ENCODE results near the gene PM20D1.
A peak's percentile ranks its signal among the peaks of the same experiment; 100 is the strongest.
"Not testable (repeated sequence)": the region's sequence is repeated elsewhere in the genome, so short reads cannot be mapped to it uniquely, and the experiment has no call there.

The PM20D1 gene

GRCh38 chr1:205840146-205840923 lies 9.6 kb downstream of the PM20D1 start:
- DNase-seq: no peak

GRCh38 chr1:205837382-205837970 lies 12.5 kb downstream of the PM20D1 start:
- no peak for DNase-seq

GRCh38 chr1:205834751-205835150 lies 15.2 kb downstream of the PM20D1 start:
- DNase-seq: no peak

GRCh38 chr1:205832326-205832751 lies 17.6 kb downstream of the PM20D1 start:
- no peak for DNase-seq

GRCh38 chr1:205827623-205828022 lies 22.3 kb downstream of the PM20D1 start:
- no peak for DNase-seq

- DNase-seq: no peak
Measured at GRCh38 chr1:205826995-205827394, 22.9 kb downstream of the PM20D1 start.

- no peak for DNase-seq
Measured at GRCh38 chr1:205826016-205826806, 23.7 kb downstream of the PM20D1 start.

GRCh38 chr1:205824180-205824579 lies 25.8 kb downstream of the PM20D1 start:
- no peak for DNase-seq

- DNase-seq: not testable (repeated sequence)
Measured at GRCh38 chr1:205823260-205823659, 26.7 kb downstream of the PM20D1 start.

- no peak for DNase-seq
Measured at GRCh38 chr1:205822397-205822796, 27.5 kb downstream of the PM20D1 start.

- no peak for DNase-seq
Measured at GRCh38 chr1:205817988-205818387, 31.9 kb downstream of the PM20D1 start.

GRCh38 chr1:205817364-205817763 lies 32.6 kb downstream of the PM20D1 start:
- DNase-seq: no peak

- no peak for DNase-seq
Measured at GRCh38 chr1:205813755-205814058, 36.2 kb downstream of the PM20D1 start.

- peak; percentile 87 for DNase-seq
Measured at GRCh38 chr1:205812878-205813754, 36.8 kb downstream of the PM20D1 start, which contains the start of gene SLC41A1. TSS of gene SLC41A1 (minus strand) at chr1:205813198. CDS start at chr1:205810441, 2,757 bp downstream.

- no peak for DNase-seq
Measured at GRCh38 chr1:205812271-205812877, 37.6 kb downstream of the PM20D1 start.

GRCh38 chr1:205811660-205812059 lies 38.3 kb downstream of the PM20D1 start:
- DNase-seq: no peak

- DNase-seq: no peak
Measured at GRCh38 chr1:205810448-205811157, 39.3 kb downstream of the PM20D1 start.

- DNase-seq: no peak
Measured at GRCh38 chr1:205809942-205810345, 40.0 kb downstream of the PM20D1 start.

GRCh38 chr1:205809469-205809868 lies 40.5 kb downstream of the PM20D1 start:
- no peak for DNase-seq

- DNase-seq: no peak
Measured at GRCh38 chr1:205805082-205805711, 44.7 kb downstream of the PM20D1 start.

- no peak for DNase-seq
Measured at GRCh38 chr1:205804605-205805004, 45.3 kb downstream of the PM20D1 start.
